OCI-LY7 (cell line): Measurements from ENCODE around the gene IVD. TPM values are rescaled to one million over a fixed set of nuclear protein-coding genes. Genes with fewer than 3 reads are reported as not detected.

Source experiments
- BruUV-seq: library from RNA; stranded (reverse); fragments of 400-500 nt; replicated peaks from 2 replicates; lab custom pipeline; 2021; lab: Mats Ljungman, UMichigan
- CTCF ChIA-PET: fragments of 300-600 bp; sonication (Branson Sonifier 250); formaldehyde crosslinking; loops from one replicate; lab custom pipeline; 2022; ENCODE audit warnings: antibody characterized with exemption; ENCODE audit not compliant: unreplicated experiment; lab: Charles Lee
- POLR2A ChIA-PET: fragments of 300-600 bp; sonication (Branson Sonifier 250); formaldehyde crosslinking; loops from one replicate; lab custom pipeline; 2022; ENCODE audit warnings: antibody characterized with exemption; lab: Charles Lee
- DNase-seq: peaks from one replicate; pipeline ENCODE4 v3.0.0-alpha.2; 2015; ENCODE audit warnings: low spot score
- H2AFZ ChIP-seq: fragments of 200-600 bp; sonication (generic), shearing (Covaris generic); 2 replicates; pipeline ENCODE4 v1.6.1; 2014; ENCODE audit warnings: mild to moderate bottlenecking, antibody characterized with exemption, low read length, moderate library complexity
- H3K27ac ChIP-seq: fragments of 200-600 bp; sonication (generic); 2 replicates; pipeline ENCODE4 v1.5.1; 2014; ENCODE audit warnings: mixed run types, low read depth, mild to moderate bottlenecking, moderate library complexity, low read length, inconsistent platforms; ENCODE audit not compliant: poor library complexity, severe bottlenecking
- H3K36me3 ChIP-seq: fragments of 200-600 bp; sonication (generic); 2 replicates; pipeline ENCODE4 v1.6.1; 2014; ENCODE audit warnings: mild to moderate bottlenecking, antibody characterized with exemption, low read length, moderate library complexity, mixed read lengths; ENCODE audit not compliant: insufficient read depth
- H3K4me1 ChIP-seq: fragments of 200-600 bp; sonication (generic); 2 replicates; pipeline ENCODE4 v1.5.1; 2014; ENCODE audit warnings: mild to moderate bottlenecking, low read length; ENCODE audit not compliant: insufficient read depth, poor library complexity, severe bottlenecking
- H3K4me2 ChIP-seq: fragments of 200-600 bp; sonication (generic); 2 replicates; pipeline ENCODE4 v1.6.1; 2014; ENCODE audit warnings: mild to moderate bottlenecking, low read length
- H3K4me3 ChIP-seq: fragments of 200-600 bp; sonication (generic); 2 replicates; pipeline ENCODE4 v1.5.1; 2014; ENCODE audit warnings: mild to moderate bottlenecking, low read depth, low read length; ENCODE audit not compliant: poor library complexity, severe bottlenecking
- H3K79me2 ChIP-seq: fragments of 200-600 bp; sonication (generic); 2 replicates; pipeline ENCODE4 v1.6.1; 2016; ENCODE audit warnings: low read depth, mild to moderate bottlenecking, low read length, moderate library complexity, mixed read lengths; ENCODE audit not compliant: insufficient read depth
- H3K9me2 ChIP-seq: fragments of 200-600 bp; sonication (generic); 2 replicates; pipeline ENCODE4 v1.6.1; 2016; ENCODE audit warnings: mild to moderate bottlenecking, low read length, mixed read lengths; ENCODE audit not compliant: insufficient read depth
- H3K9me3 ChIP-seq: fragments of 200-600 bp; sonication (generic); 2 replicates; pipeline ENCODE4 v1.6.1; 2014; ENCODE audit warnings: mild to moderate bottlenecking, mixed run types, low read length, mixed read lengths
- H4K20me1 ChIP-seq: fragments of 200-600 bp; sonication (generic); 2 replicates; pipeline ENCODE4 v1.6.1; 2014; ENCODE audit warnings: mild to moderate bottlenecking, antibody characterized with exemption, low read length, moderate library complexity, mixed read lengths; ENCODE audit not compliant: insufficient read depth
- EZH2phosphoT487 ChIP-seq: fragments of 200-600 bp; sonication (generic); IDR thresholded peaks from 2 replicates; pipeline ENCODE4 v1.6.1; 2018; ENCODE audit warnings: low read depth, borderline replicate concordance, mild to moderate bottlenecking, mixed run types, antibody characterized with exemption, low read length, moderate library complexity, mixed read lengths
- intact Hi-C: fragments of 100-400 bp; cut with micrococcal nuclease; formaldehyde crosslinking; loops from one replicate; pipeline ENCODE4 v1.10.0; 2022; ENCODE audit not compliant: unreplicated experiment
- total RNA-seq, 2 experiments: library from RNA; depleted of rRNA in 1 of 2; stranded (reverse); fragments of >200 nt in 1 of 2; shearing (Covaris generic) in 1 of 2; gene quantifications; 2 replicates each; pipeline ENCODE4 v1.2.3, GENCODE V29; 2014 to 2022
- TF ChIP-seq, protein P1 (sequence below): fragments of 200-600 bp; sonication (generic); conservative IDR thresholded peaks from 2 replicates; pipeline ENCODE4 v1.5.1; 2014; ENCODE audit warnings: mild to moderate bottlenecking, antibody characterized with exemption, low read length, moderate library complexity, mixed read lengths

The IVD gene
- total RNA-seq, 2 experiments from 2014 or later: 20.6 to 67.3 TPM

DNA sequence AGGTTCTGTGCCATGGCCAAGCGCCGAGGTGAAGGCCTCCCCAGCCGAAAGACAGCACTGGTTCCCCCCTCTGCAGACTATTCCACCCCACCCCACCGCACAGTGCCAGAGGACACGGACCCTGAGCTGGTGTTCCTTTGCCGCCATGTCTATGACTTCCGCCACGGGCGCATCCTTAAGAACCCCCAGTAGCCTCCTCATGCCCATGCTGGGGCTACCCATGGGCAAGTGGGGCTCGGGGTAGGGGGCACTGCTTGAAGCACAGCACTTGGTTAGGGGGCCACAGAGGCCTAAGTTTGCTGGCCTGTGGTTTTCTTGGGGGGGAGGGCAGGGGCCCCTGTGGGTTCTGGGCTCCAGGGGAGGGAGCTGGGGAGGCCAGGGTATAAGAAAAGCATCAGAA, 60.3 kb downstream of the IVD start:
- H4K20me1 ChIP-seq: no peaks in the 10 kb centered on the region
- intact Hi-C loops: no loop called here
- DNase-seq: no peak
- H3K4me3 ChIP-seq: no peak overlapping the region
- no peaks in the 10 kb centered on the region for H3K79me2 ChIP-seq
- POLR2A ChIA-PET: no interaction called here
- BruUV-seq: no TSS peak
- CTCF ChIA-PET: no interaction called here
- TF ChIP-seq, protein P1, sequence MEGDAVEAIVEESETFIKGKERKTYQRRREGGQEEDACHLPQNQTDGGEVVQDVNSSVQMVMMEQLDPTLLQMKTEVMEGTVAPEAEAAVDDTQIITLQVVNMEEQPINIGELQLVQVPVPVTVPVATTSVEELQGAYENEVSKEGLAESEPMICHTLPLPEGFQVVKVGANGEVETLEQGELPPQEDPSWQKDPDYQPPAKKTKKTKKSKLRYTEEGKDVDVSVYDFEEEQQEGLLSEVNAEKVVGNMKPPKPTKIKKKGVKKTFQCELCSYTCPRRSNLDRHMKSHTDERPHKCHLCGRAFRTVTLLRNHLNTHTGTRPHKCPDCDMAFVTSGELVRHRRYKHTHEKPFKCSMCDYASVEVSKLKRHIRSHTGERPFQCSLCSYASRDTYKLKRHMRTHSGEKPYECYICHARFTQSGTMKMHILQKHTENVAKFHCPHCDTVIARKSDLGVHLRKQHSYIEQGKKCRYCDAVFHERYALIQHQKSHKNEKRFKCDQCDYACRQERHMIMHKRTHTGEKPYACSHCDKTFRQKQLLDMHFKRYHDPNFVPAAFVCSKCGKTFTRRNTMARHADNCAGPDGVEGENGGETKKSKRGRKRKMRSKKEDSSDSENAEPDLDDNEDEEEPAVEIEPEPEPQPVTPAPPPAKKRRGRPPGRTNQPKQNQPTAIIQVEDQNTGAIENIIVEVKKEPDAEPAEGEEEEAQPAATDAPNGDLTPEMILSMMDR: no peak
- TF ChIP-seq EZH2phosphoT487: no peak
- no peaks in the 10 kb centered on the region for H3K4me1 ChIP-seq
- H3K9me3 ChIP-seq: no peaks in the 10 kb centered on the region
- H3K4me2 ChIP-seq: no peak overlapping the region
- H2AFZ ChIP-seq: no peak overlapping the region
- H3K27ac ChIP-seq: no peak overlapping the region
- H3K9me2 ChIP-seq: no peaks in the 10 kb centered on the region
- peaks cover 36% of the 10 kb centered on the region; the same call in 1 of the 2 replicates for H3K36me3 ChIP-seq

DNA sequence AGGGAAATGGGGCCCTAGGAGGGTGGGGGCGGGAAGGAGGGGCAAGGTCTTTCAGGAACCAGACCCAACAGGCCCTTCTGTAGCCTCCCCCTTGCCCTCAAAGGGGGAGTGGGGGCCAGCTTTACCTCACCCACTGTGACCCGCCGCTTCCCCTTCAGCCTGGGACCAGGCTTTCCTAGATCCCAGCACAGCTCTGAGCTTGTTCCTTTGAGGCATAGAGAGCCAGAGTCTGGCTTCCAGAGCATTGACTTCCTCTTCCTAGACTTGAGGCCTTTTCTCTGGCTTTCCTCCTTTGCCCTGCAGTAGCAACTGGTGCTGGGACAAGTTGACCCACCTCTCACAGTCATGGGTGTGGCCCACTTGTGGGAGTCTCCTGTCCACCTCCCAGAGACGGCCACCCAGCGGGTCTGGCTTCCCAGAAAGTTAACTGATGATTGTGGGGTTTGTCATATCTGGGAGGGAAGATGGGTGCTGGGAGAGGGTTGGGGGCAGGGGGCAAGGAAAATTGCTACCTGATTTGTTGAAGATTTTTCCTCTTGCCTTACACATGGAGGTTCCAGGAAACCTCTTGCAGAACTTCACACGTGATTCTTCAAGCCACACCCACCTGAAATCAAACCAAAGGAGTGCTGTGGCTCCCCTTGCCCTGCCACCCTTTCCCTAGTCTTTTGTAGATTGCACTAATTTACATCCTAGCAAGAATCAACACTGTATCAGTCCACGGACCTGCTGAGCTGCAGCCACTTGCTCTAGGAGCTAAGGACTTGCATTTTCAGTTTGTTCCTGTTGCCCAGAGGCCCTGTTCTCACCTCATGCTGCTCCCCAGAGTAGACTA, 61.0 kb downstream of the IVD start:
- Histone ChIP-seq H3K36me3 (peaks cover 36% of the 10 kb centered on the region; the same call in 1 of the 2 replicates), H3K4me1 (no peaks in the 10 kb centered on the region), H4K20me1 (no peaks in the 10 kb centered on the region), H3K27ac (no peak overlapping the region), H3K4me3 (no peak overlapping the region), H3K4me2 (no peak overlapping the region), H3K9me3 (no peaks in the 10 kb centered on the region), H3K9me2 (no peaks in the 10 kb centered on the region), H3K79me2 (no peaks in the 10 kb centered on the region), H2AFZ (no peak overlapping the region)
- POLR2A ChIA-PET: no interaction called here
- BruUV-seq: no TSS peak
- CTCF ChIA-PET: no interaction called here
- DNase-seq: no peak
- intact Hi-C loops: no loop called here
- TF ChIP-seq, protein P1: no peak
- no peak for TF ChIP-seq EZH2phosphoT487

DNA sequence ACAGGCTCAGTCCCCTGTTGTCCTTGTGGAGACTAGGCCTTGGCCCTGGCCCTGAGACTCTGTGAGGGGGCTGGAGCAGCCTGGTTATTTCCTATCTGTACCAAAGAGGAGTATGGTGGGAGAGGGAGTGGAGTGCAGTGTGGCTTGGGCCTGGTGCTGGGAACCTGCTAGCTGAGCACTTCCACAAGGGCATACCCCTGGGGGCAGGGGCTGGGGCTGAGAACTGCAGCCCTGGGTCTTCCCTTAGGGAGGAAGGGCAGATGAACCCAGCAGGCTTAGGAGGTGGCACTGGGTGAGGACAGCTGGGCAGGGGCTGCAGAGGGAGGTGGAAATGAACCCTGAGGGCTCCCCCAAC, 61.6 kb downstream of the IVD start:
- Histone ChIP-seq H3K36me3 (peaks cover 36% of the 10 kb centered on the region; the same call in 1 of the 2 replicates), H3K79me2 (no peaks in the 10 kb centered on the region), H2AFZ (no peak overlapping the region), H3K9me3 (no peaks in the 10 kb centered on the region), H3K27ac (no peak overlapping the region), H4K20me1 (no peaks in the 10 kb centered on the region), H3K4me3 (no peak overlapping the region), H3K9me2 (no peaks in the 10 kb centered on the region), H3K4me1 (no peaks in the 10 kb centered on the region), H3K4me2 (no peak overlapping the region)
- intact Hi-C loops: no loop called here
- TF ChIP-seq, protein P1: no peak
- BruUV-seq: no TSS peak
- POLR2A ChIA-PET: interaction anchor here (0.6 kb wide), 1 partner anchor 27 kb away, joined by 5 read pairs; no protein-coding TSS in a partner anchor
- CTCF ChIA-PET: no interaction called here
- no peak for DNase-seq
